CD1c-positive myeloid dendritic cell (primary cell): ENCODE data around the gene KRT15.

Experiments used
- DNase-seq: peaks from one replicate; pipeline ENCODE4 v3.0.0-alpha.2; 2016; ENCODE audit errors: extremely low spot score

Gene KRT15

DNA sequence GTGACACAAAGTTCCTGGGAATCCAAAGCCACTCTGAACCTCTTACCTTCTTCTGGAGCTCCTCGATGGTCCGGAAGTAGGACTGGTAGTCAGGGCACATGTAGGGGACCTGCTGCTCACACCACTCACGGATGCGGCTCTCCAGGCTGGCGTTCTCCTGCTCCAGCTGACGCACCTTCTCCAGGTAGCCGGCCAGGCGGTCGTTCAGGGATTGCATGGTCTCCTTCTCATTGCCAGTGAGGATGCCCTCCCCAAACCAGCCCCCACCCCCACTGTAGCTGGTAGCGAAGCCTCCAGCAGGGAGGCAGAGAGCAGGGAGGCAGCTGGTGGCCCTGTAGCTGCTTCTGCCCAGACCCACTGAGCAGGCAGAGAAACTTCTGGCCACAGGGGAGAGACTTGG, 38.1 kb downstream of the KRT15 start:
- DNase-seq, result no peak

DNA sequence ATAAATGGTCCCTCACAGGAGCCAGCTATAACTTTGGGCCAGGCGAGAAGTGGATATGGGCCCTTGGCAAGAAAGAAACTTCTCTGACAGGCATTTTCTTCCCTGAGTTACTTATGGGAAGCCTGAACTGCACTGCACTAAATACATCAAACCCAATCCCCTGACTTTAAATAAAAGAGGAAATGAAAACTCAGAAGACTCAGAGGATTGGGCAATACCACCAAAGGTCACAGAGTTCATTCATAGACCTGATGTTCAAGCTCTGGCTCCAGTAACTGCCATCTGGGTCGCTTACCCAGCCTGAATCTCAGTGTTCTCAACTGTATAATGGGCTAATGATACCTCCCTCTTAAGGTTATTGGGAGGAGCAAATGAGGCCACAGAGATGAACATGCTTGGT, 38.6 kb downstream of the KRT15 start:
- DNase-seq, result peak; percentile 37

DNA sequence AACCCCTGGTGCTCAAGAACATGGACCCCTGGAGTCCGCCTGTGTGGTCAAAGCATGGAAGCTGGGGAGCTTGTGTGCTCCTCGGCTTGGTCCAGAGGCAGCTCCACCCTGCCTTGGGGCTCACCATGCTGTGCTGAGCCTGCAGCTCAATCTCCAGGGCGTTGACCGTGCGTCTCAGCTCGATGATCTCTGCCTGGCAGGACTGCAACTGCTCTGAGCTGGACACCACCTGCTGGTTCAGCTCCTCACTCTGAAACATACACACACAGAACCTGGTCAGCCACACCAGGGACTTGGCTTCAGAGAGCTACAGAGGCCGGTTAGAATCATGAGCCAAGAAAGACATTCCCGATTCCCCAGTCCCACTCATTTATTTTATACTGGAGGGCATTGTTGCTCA, 40.5 kb downstream of the KRT15 start:
- no peak for DNase-seq

DNA sequence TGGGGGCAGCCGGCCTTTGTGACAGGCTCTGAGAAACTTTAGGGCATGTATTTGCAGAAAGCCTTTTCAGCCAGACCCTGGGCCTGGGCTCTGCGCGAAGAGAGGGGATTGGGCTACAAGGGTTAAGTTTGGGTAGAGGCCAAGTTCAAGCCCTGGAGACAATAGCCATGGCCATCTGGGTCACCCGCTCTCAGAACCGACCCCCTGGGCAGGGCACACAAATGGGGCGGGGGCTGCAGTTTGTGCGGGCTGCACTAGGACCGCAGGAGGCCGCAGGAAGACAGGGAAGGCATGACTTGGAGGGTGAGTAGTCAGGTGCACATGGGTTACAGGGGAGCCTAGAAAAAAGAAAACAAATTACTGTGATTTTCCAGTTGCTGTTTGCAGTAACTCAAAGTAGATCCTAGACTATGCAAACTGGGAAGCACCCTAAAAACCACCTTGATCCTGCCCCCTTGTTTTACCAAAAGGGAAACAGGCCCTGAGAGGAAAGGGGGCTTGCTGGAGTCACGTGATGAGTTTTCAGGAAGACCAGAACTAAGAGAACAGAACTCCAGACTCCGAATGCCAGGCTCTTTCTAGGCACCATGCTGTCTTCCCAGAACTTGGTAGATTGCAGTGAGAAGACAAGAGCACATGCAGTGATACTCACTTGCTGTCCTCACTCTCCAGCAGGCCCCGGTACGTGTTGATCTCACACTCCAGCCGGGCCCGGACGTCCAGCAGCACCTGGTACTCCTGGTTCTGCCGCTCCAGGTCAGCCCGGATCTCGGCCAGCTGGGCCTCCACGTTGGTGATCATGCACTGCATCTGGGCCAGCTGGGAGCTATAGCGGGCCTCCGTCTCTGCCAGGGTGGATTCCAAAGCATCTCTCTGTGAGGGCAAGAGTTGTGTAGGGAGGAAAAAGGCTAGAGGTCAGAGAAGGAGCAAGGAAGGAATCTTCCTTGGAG, 41.5 kb downstream of the KRT15 start:
- no peak for DNase-seq

DNA sequence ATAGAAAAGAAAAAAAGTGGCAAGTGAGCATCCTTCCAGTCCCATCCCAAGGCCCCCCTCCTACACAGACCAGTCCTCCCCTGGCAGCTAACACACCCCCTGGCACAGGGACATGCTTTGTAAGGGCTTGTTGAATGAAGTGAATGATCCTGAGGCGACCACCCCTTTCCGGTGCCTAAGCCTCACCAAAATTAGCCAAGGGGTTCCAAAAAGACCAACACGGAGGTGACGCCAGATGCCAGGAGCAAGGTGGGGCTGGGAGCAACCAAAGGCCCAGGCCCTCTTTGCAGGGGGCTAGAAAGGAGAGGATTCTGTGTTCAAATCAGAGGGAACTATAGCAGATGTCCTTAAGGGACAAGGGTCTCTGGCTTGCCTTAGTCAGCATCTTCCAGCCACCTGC, 43.3 kb downstream of the KRT15 start:
- no peak for DNase-seq

DNA sequence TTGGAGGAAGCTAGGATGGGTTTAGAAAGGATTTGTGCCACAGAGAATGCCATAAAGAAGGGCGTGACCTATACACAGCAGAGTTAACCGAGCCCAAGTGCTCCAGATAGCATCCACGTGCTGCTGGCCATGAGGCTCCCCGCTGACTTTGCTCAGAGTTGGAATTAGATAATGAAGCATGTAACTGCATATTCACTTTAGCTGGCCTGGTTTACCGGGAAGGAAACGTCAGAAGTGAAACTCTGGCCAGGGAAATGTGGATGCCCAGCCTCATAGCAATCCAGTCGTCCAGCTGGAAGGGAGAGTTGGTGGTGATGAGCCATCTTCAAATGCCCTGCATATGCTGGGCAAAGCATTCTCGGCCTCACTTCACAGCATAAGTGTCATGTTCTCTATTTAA, 43.8 kb downstream of the KRT15 start:
- DNase-seq, result no peak

DNA sequence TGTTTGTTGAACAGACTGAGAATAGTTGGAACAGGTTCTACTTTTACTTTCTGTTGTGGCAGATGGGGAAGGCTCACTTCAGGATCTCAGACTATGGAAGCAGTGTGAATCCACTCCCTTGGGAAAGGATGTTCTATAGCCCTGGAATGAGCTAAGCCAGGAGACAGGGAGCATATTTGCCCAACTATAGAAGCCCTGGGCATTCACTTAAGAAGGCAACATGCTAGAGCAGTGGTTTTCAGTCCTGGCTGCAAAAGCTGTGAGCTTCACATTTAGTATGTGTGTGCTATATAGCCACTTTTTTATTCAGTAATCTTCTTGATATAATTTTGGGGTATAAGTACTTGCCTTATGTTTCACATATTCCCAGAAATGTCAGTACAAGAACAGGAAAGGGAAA, 50.3 kb downstream of the KRT15 start:
- DNase-seq, result no peak

DNA sequence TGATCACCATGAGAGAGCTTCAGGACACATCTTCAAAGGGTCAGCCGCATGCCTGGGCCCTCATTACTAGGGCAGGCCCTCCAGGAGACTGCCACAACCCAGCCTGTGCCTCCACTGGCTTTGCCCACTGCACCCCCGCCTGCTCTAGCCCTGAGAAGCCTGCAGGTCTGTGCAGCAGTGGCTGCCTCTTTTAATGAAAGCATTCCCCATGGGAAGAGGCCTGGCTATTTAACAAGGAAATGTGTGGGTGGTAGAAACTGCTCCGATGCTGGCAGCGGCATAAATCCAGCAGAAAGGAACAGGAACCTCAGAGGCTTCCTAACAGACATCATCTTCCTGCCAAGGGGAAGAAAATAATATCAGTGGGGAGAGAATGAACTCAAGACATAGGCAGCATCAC, 51.1 kb downstream of the KRT15 start:
- no peak for DNase-seq

DNA sequence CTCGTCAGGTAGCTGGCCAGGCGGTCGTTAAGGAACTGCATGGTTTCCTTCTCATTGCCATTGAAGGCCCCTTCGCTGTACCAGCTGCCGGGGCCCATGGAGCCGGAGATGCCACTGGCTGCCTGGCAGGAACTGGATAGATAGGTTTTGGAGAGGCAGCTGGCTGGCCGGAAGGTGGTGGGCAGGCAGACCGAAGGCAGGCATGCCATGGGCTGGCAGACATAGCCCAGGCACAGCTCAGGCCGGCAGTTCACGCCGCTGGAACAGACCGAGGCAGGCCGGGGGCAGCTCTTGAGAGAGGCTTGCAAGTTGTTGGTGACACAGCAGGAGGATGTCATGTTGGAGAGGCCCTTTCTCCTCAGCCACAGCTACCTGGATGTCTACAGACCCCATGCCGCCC, 51.7 kb downstream of the KRT15 start, which contains the start of gene KRT32:
Gene KRT32 (minus strand): TSS at position 399 of the 400 bp plus-strand sequence. CDS start 61 bp downstream, at position 338.
- DNase-seq, result no peak

DNA sequence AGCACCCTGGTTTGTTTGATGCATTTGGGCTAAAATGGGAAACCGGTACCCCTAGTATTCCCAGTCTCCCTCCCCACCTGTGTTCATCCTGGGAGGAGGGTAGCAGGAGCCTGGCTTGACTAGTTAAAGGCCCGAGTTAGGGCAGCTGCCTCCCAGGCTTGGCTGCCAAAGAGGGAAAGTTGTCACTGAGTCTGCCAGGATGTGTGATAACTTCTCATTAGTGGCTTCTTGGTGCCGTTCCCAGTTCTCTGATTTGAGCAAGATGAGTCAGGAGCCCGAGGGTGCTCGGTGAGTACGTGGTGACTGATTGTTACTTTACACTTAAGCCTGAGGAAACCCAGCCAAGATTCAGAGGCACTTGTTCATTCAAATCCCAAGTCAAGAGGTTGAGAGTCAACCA, 54.0 kb downstream of the KRT15 start:
- DNase-seq, result no peak

DNA sequence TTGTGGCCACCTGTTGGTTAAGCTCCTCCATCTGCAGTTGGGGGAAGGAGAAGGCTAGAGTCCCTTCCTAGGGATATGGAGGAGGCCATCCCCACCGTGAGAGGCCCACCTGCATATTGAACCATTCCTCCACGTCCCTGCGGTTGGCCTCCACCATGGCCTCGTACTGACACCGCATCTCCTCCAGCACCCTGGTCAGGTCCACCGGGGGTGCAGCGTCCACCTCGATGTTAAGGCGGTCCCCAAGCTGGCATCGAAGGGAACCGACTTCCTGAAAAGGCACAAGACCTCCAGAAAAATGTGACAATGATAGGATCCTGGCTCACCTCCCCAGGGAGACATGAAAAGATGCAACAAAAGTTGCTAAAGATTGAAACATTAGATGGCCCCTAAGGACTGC, 54.5 kb downstream of the KRT15 start:
- no peak for DNase-seq

DNA sequence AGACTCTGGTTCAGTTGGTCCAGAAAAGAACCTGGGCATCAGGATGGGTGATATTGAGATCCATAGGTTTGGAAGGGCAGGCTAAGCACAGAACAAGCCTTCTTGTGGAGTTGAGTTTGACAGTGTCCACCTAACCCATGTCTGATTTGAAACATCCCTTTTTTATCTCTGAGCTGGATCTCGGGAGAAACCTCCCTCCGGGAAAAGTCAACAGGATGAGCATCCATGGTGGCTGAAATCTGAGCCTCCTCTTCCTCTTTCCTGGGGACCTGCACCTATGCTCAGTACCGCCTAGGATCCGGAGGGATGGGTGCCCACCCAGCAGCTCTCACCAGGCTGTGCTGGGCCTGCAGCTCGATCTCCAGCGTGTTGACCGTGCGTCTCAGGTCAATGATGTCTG, 54.9 kb downstream of the KRT15 start:
- DNase-seq, result no peak
